EH (cell line): ENCODE measurements around the gene PEX1.
"Not testable (repeated sequence)": the region's sequence is repeated elsewhere in the genome, so short reads cannot be mapped to it uniquely, and the experiment has no call there.

Source experiments
- DNase-seq: peaks from one replicate; pipeline ENCODE4 v3.0.0-alpha.2; 2015; ENCODE audit warnings: low read depth

The PEX1 gene

DNA sequence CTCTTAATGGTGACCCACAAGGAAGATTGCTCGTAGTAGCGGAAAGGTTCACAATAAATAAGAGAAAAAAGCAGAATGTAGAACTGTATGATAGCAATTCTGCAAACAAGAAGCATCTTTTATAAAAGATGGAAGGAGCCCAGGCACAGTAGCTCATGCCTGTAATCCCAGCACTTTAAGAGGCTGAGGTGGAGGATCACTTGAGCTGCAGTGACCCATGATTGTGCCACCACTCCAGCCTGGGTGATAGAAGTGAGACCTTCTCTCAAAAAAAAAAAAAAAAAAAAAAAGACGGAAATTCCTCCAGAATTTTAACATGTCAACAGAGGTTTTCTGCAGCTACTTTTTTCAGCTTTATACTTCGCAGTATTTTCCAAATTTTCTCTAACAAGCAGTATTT lies 67.8 kb downstream of the PEX1 start:
- no peak for DNase-seq

DNA sequence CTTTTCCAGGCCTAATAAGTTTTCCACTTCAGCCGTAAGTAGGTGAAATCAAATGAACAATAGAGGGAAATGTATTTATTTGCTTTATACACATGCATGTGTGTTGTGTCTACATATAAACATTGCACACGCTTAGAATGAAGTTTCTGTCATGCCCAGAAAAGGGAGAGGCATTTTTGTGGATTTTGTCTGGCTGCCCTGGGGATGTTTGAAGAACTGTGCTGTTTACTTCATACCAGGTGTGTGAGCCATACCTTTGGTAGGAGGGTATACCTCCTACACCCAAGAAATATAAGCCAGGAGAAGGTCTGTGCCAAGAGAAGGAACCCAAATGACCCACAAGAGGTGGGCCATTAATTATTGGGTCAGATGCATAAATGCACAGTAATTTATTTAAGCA lies 68.2 kb downstream of the PEX1 start:
- DNase-seq: no peak

DNA sequence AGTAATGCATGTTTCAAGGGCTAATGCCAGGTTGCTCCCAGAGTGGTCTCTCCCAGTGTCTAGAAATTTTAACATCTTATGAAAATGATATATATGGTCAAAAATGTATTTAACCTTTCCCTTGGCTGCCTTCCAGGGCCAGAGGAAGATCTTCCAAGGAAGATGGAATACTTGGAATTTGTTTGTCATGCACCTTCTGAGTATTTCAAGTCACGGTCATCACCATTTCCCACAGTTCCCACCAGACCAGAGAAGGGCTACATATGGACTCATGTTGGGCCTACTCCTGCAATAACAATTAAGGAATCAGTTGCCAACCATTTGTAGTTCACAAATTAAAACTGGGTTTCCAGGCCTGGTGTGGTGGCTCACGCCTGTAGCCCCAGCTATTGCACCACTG lies 72.1 kb downstream of the PEX1 start:
- peak; percentile 77 for DNase-seq

GRCh38 chr7:92451645-92452044 lies 76.7 kb downstream of the PEX1 start:
- no peak for DNase-seq

- peak; percentile 52 for DNase-seq
Measured at GRCh38 chr7:92448205-92448747, 80.0 kb downstream of the PEX1 start.

- DNase-seq: peak; percentile 93
Measured at GRCh38 chr7:92447345-92448204, 80.7 kb downstream of the PEX1 start, which contains the start of gene GATAD1. GATAD1 (plus strand) TSS chr7:92447482; CDS start chr7:92447730, 248 bp downstream.

DNA sequence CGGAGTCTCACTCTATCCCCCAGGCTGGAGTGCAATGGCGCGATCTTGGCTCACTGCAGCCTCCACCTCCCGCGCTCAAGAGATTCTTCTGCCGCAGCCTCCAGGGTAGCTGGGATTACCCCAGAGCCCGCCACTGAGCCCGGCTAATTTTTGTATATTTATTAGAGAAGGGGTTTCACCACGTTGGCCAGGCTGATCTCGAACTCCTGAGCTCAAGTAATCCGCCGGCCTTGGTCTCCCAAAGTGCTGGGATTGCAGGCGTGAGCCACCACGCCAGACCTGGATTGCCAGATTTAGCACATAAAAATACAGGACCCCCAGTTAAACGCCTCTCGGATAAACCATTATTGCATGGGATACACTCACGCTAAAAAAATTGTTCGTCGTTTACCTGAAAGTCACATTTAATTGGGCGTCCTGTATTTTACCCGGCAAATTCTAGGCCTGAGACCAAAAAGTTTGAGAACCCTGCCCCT lies 81.4 kb downstream of the PEX1 start:
- DNase-seq: no peak

GRCh38 chr7:92442720-92443119 lies 85.6 kb downstream of the PEX1 start:
- DNase-seq: not testable (repeated sequence)

DNA sequence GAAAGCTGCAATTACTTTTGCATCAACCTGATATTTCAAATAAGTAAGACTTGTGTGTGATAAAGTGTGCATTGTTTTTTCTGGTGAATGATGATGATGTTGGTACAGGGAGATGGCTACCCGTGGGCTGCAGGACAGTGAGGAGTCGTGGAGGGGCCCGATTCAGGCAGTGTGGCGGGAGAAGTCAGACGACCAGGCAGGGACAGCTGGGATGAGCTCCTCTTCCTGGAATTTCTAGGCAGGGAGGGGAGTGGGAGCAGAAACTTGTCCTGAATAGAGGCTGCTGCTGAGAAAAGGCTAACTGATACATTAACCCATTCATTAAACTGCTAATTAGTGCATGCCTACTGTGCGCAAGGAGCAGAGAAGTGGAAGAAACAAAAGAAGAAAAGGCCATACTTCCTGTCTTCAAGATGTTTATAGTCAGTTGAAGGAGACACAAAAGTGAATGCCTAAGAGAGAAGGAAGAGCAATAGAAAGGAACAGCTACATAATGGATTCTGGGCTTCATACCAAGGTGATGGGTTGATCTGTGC lies 90.3 kb downstream of the PEX1 start:
- DNase-seq: no peak
